Fibroblast of lung (primary cell): ENCODE measurements around the gene FBXO41.

Source experiments
- CTCF ChIP-seq, 2 donors: IDR thresholded peaks in 1 of 2; conservative IDR thresholded peaks in 1 of 2; 1 replicate in 1 of 2; 2 replicates in 1 of 2; pipeline ENCODE4 v1.5.1; 2011 to 2012; ENCODE audit warnings: low read length in 2 of 2, control low read depth in 1 of 2, inconsistent platforms in 1 of 2, low read depth in 1 of 2, mild to moderate bottlenecking in 1 of 2
- EZH2 ChIP-seq: IDR thresholded peaks from 2 replicates; pipeline ENCODE4 v1.5.1; 2012; ENCODE audit warnings: low read length, control low read depth, mild to moderate bottlenecking; ENCODE audit errors: missing control alignments

GRCh38 chr2:73282924-73283544, 1.2 kb downstream of the FBXO41 start:
- TF ChIP-seq CTCF (conservative IDR thresholded peaks at IDR 0.05 in 1 of 2, IDR thresholded peaks at IDR 0.05 in 1 of 2; ENCODE audit: low read depth in 1 of 2, low read length in 2 of 2) (no peak), EZH2 (no peak)
